Activated CD8-positive, alpha-beta T cell treated with anti-CD3 and anti-CD28 coated beads, Interleukin-2, amount 10 ng/mL, durations not matched to agents 7 days and 5 days (primary cell): ENCODE results near the gene RB1. TPM values are rescaled to one million over a fixed set of nuclear protein-coding genes. Genes with fewer than 3 reads are reported as not detected.

ENCODE experiments used
- ATAC-seq: fragments of 150-1000 bp; cut with Tn5 transposase; one replicate; pipeline ENCODE4 v1.10.0; 2021; ENCODE audit warnings: moderate library complexity
- CTCF ChIA-PET: fragments of 350-600 bp; sonication (Branson Sonifier 250); formaldehyde crosslinking; loops from one replicate; lab custom pipeline; 2021; ENCODE audit warnings: antibody characterized with exemption; lab: Charles Lee
- POLR2A ChIA-PET: fragments of 350-600 bp; sonication (Branson Sonifier 250); formaldehyde crosslinking; loops from one replicate; lab custom pipeline; 2021; ENCODE audit warnings: antibody characterized with exemption; lab: Charles Lee
- DNase-seq: peaks from one replicate; pipeline ENCODE4 v3.0.0-alpha.2; 2020
- H3K27ac Mint-ChIP-seq: one replicate; pipeline ENCODE4 v1.8.0; 2021; ENCODE audit warnings: mild to moderate bottlenecking, mixed read lengths
- H3K27me3 Mint-ChIP-seq: one replicate; pipeline ENCODE4 v1.8.0; 2021; ENCODE audit warnings: low read depth, mixed read lengths
- H3K36me3 Mint-ChIP-seq: one replicate; pipeline ENCODE4 v1.8.0; 2021; ENCODE audit warnings: low read depth, mixed read lengths
- H3K4me1 Mint-ChIP-seq: one replicate; pipeline ENCODE4 v1.8.0; 2021; ENCODE audit warnings: low read depth, mixed read lengths
- H3K4me3 Mint-ChIP-seq: one replicate; pipeline ENCODE4 v1.8.0; 2021; ENCODE audit warnings: mild to moderate bottlenecking, mixed read lengths
- H3K9me3 Mint-ChIP-seq: one replicate; pipeline ENCODE4 v1.8.0; 2022; ENCODE audit warnings: mixed read lengths; ENCODE audit not compliant: insufficient read depth
- total RNA-seq, 2 experiments: library from RNA; stranded (reverse); gene quantifications; one replicate each; pipeline ENCODE4 v1.2.3, GENCODE V29; 2021

Gene RB1
- total RNA-seq, 2 experiments from 2014 or later = 61.7 to 64.6 TPM

GRCh38 chr13:48508011-48508410, 204.5 kb downstream of the RB1 start:
- peaks cover 85% of the 10 kb centered on the region for H3K36me3 Mint-ChIP-seq
- ATAC-seq = no peak
- H3K9me3 Mint-ChIP-seq = peaks cover 4% of the 10 kb centered on the region
- no peak overlapping the region for H3K27ac Mint-ChIP-seq
- H3K4me1 Mint-ChIP-seq = peaks cover 70% of the 10 kb centered on the region
- POLR2A ChIA-PET = interaction anchor here (3.9 kb wide), 1 partner anchor 25 kb away, joined by 30 read pairs; the partner anchor contains the start of gene RCBTB2
- no peak overlapping the region for H3K4me3 Mint-ChIP-seq
- H3K27me3 Mint-ChIP-seq = no peaks in the 10 kb centered on the region
- CTCF ChIA-PET = interaction anchor here (1.2 kb wide), 1 partner anchor 72 kb away, joined by 4 read pairs; no protein-coding TSS in a partner anchor
- no peak for DNase-seq

DNA sequence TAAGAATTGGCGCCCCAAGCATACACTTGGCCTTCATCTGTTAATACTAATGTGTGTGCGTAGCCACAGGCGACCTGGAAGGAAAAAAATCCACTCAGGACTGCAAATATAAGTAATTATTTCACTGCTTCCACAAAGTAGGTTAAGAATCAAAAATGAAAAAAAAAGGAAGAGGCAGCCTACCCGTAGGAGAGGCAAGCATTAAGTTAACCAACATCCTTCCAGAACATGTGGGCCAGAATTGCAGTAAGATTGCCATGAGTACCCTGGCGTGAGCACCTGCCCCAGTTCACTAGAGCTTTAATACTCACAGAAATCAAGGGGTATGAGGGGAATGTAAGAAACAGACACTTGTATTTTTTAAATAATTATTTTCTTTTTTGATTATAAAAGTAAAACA, 207.1 kb downstream of the RB1 start:
- ATAC-seq (no peak), DNase-seq (no peak)
- H3K9me3 Mint-ChIP-seq = peaks cover 4% of the 10 kb centered on the region
- no peaks in the 10 kb centered on the region for H3K27me3 Mint-ChIP-seq
- peaks cover 44% of the 10 kb centered on the region for H3K4me1 Mint-ChIP-seq
- no peak overlapping the region for H3K27ac Mint-ChIP-seq
- H3K36me3 Mint-ChIP-seq = peaks cover 82% of the 10 kb centered on the region
- ChIA-PET CTCF (interaction anchor here (1.0 kb wide), 1 partner anchor 70 kb away, joined by 3 read pairs; no protein-coding TSS in a partner anchor), POLR2A (interaction anchor here (1.4 kb wide), 1 partner anchor 22 kb away, joined by 4 read pairs; the partner anchor contains the start of gene RCBTB2)
- H3K4me3 Mint-ChIP-seq = no peak overlapping the region

- H3K27me3 Mint-ChIP-seq = no peaks in the 10 kb centered on the region
- ATAC-seq = no peak
- ChIA-PET CTCF (interaction anchor here (1.5 kb wide), 1 partner anchor 68 kb away, joined by 3 read pairs; no protein-coding TSS in a partner anchor), POLR2A (interaction anchor here (1.6 kb wide), 1 partner anchor 21 kb away, joined by 5 read pairs; the partner anchor contains the start of gene RCBTB2)
- H3K4me3 Mint-ChIP-seq = no peak overlapping the region
- H3K36me3 Mint-ChIP-seq = peaks cover 81% of the 10 kb centered on the region
- H3K4me1 Mint-ChIP-seq = peaks cover 33% of the 10 kb centered on the region
- H3K27ac Mint-ChIP-seq = no peak overlapping the region
- no peak for DNase-seq
- peaks cover 4% of the 10 kb centered on the region for H3K9me3 Mint-ChIP-seq
Measured at GRCh38 chr13:48511621-48512230, 208.2 kb downstream of the RB1 start.

DNA sequence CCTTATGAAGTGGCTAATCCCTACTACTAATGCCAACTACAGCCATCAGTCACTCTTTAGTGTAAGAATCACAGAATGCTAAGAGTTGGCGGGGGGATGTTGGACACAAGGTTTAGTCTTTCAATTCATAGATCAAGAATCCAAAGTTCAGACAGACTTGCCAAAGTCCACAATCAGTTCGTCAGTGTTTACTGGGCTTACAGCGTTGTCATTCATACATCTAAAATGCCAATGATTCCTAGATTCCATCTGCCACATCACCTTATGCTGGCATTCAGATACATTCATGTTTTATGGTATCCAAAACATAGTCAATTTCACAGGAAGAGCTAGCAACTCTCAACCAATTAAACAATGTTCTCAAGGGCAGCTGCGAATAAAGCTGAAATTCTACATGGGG, 211.2 kb downstream of the RB1 start:
- Mint-ChIP-seq H3K4me3 (no peak overlapping the region), H3K27ac (no peak overlapping the region), H3K9me3 (peaks cover 4% of the 10 kb centered on the region), H3K27me3 (no peaks in the 10 kb centered on the region), H3K36me3 (peaks cover 79% of the 10 kb centered on the region), H3K4me1 (peaks cover 10% of the 10 kb centered on the region)
- POLR2A ChIA-PET = interaction anchor here (1.0 kb wide), 1 partner anchor 9 kb away, joined by 3 read pairs; no protein-coding TSS in a partner anchor
- ATAC-seq (no peak), DNase-seq (no peak)
- CTCF ChIA-PET = interaction anchor here (0.9 kb wide), 1 partner anchor 180 kb away, joined by 3 read pairs; no protein-coding TSS in a partner anchor

DNA sequence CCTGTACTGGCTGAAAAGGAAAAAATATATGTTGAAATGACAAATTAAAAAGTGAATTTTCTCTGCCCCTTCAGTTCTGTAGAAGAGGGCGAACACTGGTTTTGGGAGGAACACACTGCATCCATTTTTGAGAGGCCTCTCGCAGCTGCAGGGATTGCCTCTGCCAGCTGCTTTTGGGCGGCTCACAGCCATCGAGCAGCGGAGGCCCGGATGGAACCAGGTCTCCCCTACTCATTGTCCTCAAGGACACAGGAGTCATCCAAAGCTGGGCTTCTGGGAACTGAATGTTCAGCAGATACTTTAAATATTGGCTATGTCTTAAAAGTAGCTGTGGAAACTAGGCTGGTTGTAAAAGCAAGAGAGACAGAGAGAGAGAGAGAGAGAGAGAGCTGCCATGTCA, 212.2 kb downstream of the RB1 start:
- Mint-ChIP-seq H3K27ac (no peak overlapping the region), H3K27me3 (no peaks in the 10 kb centered on the region), H3K36me3 (peaks cover 77% of the 10 kb centered on the region), H3K9me3 (peaks cover 4% of the 10 kb centered on the region), H3K4me3 (no peak overlapping the region), H3K4me1 (peaks cover 1% of the 10 kb centered on the region)
- ChIA-PET CTCF (interaction anchor here (0.9 kb wide), 1 partner anchor 181 kb away, joined by 3 read pairs; no protein-coding TSS in a partner anchor), POLR2A (interaction anchor here (1.0 kb wide), 2 partner anchors 10 to 53 kb away, joined by 3 read pairs; no protein-coding TSS in a partner anchor)
- no peak for ATAC-seq
- DNase-seq = no peak

DNA sequence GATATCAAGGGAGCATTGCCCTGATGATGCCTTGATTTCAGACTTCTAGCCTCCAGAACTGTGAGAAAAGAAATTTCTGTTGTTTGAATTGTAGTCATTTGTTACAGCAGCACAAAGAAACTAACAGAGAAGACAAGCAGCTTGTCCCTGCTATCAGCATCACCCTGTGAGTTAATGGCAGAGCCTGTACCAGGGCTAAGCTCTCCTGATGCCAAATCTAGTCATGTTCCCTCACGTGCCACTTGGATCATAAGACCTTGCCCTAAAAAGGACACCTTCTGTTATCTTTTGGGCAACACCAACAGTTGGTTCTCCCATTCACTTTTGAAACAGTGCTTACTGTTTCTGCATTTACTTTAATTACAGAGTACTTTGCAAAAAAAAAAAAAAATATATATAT, 214.5 kb downstream of the RB1 start:
- Mint-ChIP-seq H3K9me3 (peaks cover 4% of the 10 kb centered on the region), H3K27ac (no peak overlapping the region), H3K36me3 (peaks cover 71% of the 10 kb centered on the region), H3K4me1 (peaks cover 6% of the 10 kb centered on the region), H3K4me3 (no peak overlapping the region), H3K27me3 (no peaks in the 10 kb centered on the region)
- ATAC-seq = no peak
- ChIA-PET CTCF (interaction anchor here (1.0 to 1.4 kb wide), 2 partner anchors 61 to 62 kb away, joined by 3 to 4 read pairs; no protein-coding TSS in a partner anchor), POLR2A (interaction anchor here (1.2 kb wide), 1 partner anchor 14 kb away, joined by 4 read pairs; the partner anchor contains the start of gene RCBTB2)
- DNase-seq = no peak

DNA sequence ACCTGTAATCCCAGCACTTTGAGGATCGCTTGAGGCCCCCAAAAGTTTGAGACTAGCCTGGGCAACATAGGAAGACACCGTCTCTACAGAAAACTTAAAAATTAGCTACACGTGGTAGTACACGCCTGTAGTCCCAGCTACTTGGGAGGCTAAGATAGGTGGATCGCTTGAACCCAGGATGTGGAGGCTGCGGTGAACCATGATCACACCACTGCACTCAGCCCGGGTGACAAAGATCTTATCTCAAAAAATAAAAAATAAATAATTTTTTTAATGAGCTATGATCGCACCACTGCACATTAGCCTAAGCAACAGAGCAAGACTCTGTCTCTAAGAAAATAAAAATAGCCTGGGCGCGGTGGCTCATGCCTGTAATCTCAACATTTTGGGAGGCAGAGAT, 222.7 kb downstream of the RB1 start:
- DNase-seq (no peak), ATAC-seq (no peak)
- no peak overlapping the region for H3K27ac Mint-ChIP-seq
- CTCF ChIA-PET = no interaction called here
- H3K36me3 Mint-ChIP-seq = peaks cover 49% of the 10 kb centered on the region
- POLR2A ChIA-PET = no interaction called here
- peaks cover 10% of the 10 kb centered on the region for H3K9me3 Mint-ChIP-seq
- H3K4me3 Mint-ChIP-seq = no peak overlapping the region
- peaks cover 48% of the 10 kb centered on the region for H3K4me1 Mint-ChIP-seq
- H3K27me3 Mint-ChIP-seq = no peaks in the 10 kb centered on the region

- Mint-ChIP-seq H3K27me3 (no peaks in the 10 kb centered on the region), H3K27ac (no peak overlapping the region), H3K4me1 (peaks cover 49% of the 10 kb centered on the region), H3K4me3 (no peak overlapping the region), H3K36me3 (peaks cover 50% of the 10 kb centered on the region), H3K9me3 (peaks cover 11% of the 10 kb centered on the region)
- ChIA-PET POLR2A (interaction anchor here (0.6 kb wide), 1 partner anchor 295 kb away, joined by 3 read pairs; the partner anchor contains the start of gene ITM2B), CTCF (interaction anchor here (1.1 to 1.5 kb wide), 3 partner anchors 18 to 397 kb away, joined by 3 to 6 read pairs (median 4); no protein-coding TSS in a partner anchor)
- no peak for DNase-seq
- no peak for ATAC-seq
Measured at GRCh38 chr13:48527955-48528354, 224.4 kb downstream of the RB1 start.

DNA sequence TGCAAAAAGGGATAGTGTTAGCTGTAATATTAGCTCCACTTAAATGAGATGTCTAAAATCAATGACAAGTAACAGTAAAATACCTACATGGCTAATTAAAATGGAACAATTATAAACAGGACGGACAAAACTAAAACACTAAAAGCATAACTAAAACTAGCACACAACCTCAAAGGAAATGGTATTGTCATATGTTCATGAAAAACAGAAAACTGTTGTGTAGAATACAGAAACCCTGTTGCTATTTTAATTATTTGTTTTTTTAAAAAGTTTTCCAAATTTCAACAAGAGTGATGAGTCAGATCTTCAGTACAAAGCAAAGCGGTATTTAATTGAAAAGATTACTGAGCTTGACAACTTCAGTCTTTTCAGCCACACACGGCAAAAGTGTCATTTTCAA, 225.2 kb downstream of the RB1 start:
- ChIA-PET CTCF (interaction anchor here (1.1 to 1.5 kb wide), 3 partner anchors 19 to 398 kb away, joined by 3 to 6 read pairs (median 4); no protein-coding TSS in a partner anchor), POLR2A (interaction anchor here (0.7 kb wide), 1 partner anchor 623 kb away, joined by 3 read pairs; no protein-coding TSS in a partner anchor)
- Mint-ChIP-seq H3K27me3 (no peaks in the 10 kb centered on the region), H3K4me3 (no peak overlapping the region), H3K4me1 (peaks cover 50% of the 10 kb centered on the region), H3K36me3 (peaks cover 42% of the 10 kb centered on the region), H3K9me3 (peaks cover 11% of the 10 kb centered on the region), H3K27ac (no peak overlapping the region)
- ATAC-seq = no peak
- no peak for DNase-seq

DNA sequence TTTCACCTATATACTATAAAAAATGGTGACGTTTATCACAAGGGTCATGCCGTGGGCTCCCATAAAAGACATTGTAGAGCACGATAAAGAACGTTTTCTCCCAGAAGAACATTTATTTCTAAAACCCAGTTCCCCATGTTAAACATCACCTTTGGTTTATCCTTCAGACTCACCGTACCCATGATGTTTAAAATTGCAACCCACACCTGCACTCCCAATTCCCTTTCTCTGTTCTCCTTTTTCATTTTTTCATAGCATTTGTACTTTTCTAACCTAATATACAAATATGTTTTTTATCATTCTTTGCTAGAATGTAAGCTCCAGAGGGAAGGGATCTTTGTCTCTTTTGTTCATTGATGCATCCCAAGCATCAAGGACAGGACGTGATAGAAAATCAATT, 227.3 kb downstream of the RB1 start:
- DNase-seq (no peak), ATAC-seq (no peak)
- peaks cover 47% of the 10 kb centered on the region for H3K36me3 Mint-ChIP-seq
- peaks cover 6% of the 10 kb centered on the region for H3K9me3 Mint-ChIP-seq
- ChIA-PET CTCF (interaction anchor here (1.4 to 2.6 kb wide), 2 partner anchors 37 to 50 kb away, joined by 3 to 9 read pairs; no protein-coding TSS in a partner anchor), POLR2A (interaction anchor here (0.7 to 3.6 kb wide), 2 partner anchors 25 to 38 kb away, joined by 3 to 30 read pairs; no protein-coding TSS in a partner anchor)
- H3K4me1 Mint-ChIP-seq = peaks cover 52% of the 10 kb centered on the region
- no peaks in the 10 kb centered on the region for H3K27me3 Mint-ChIP-seq
- peak overlapping the region; percentile 92 for H3K4me3 Mint-ChIP-seq
- H3K27ac Mint-ChIP-seq = no peak overlapping the region
